Measurements from ENCODE around the gene SCNN1A. TPM values are rescaled to one million over a fixed set of nuclear protein-coding genes. Genes with fewer than 3 reads are reported as not detected.

Gene SCNN1A
- total RNA-seq, 4 donors from 2014 or later = 15.9 to 46.5 (median 18.8) TPM

DNA sequence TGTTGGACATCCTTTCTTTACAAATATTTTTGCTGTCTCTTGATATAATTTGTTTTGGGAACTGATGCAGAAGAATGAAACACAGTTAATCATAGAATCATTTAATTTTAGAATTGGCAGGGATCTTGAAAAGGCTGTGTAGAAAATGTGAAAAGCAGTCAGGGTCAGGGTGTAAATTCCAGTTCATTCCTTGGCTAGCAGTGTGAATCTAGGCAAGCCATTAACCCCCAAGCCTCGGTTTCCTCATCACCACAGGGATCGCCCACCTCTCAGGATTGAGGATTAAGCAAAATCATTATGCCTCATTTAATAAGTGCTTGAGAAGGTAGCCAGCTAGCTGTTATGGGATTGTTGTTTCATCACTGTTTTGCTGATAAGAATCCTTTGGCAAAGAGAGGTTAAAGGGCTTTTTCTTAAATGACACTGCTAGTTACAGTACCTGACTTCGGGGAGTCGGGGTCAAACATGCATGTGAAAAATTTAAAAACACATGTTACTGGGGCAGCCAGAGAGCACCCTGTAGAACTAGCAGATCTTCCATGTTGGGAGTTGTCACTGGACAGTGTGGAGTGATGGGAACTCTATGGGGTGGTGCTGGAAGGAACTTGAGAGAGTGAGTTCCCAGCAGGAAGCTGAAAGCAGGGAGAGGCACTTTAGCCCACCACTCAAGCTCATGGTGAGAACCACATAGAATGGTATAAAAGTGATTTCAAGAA lies 44.2 kb downstream of the SCNN1A start:
- peaks cover 0 to 100% (median 70%) of the 10 kb centered on the region in 4 donors for H3K4me1 ChIP-seq
- H3K36me3 ChIP-seq = peaks cover 5 to 75% (median 28%) of the 10 kb centered on the region in 3 donors
- H3K4me3 ChIP-seq = no peak overlapping the region
- DNase-seq (ENCODE audit: low spot score in 2 of 2) = no peak
- H3K27ac ChIP-seq = peak overlapping the region; percentile 27 to 99 (median 64)
- 49 to 58% methylated on average over 4 of the region's 4 CpGs for WGBS, 2 donors
- TF ChIP-seq EP300 (IDR thresholded peaks at IDR 0.05) (peak in 1 of 2 donors; percentile 6), POLR2A (IDR thresholded peaks at IDR 0.05) (no peak)
- TF ChIP-seq, protein P1, sequence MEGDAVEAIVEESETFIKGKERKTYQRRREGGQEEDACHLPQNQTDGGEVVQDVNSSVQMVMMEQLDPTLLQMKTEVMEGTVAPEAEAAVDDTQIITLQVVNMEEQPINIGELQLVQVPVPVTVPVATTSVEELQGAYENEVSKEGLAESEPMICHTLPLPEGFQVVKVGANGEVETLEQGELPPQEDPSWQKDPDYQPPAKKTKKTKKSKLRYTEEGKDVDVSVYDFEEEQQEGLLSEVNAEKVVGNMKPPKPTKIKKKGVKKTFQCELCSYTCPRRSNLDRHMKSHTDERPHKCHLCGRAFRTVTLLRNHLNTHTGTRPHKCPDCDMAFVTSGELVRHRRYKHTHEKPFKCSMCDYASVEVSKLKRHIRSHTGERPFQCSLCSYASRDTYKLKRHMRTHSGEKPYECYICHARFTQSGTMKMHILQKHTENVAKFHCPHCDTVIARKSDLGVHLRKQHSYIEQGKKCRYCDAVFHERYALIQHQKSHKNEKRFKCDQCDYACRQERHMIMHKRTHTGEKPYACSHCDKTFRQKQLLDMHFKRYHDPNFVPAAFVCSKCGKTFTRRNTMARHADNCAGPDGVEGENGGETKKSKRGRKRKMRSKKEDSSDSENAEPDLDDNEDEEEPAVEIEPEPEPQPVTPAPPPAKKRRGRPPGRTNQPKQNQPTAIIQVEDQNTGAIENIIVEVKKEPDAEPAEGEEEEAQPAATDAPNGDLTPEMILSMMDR (IDR thresholded peaks at IDR 0.05) = no peak
- H3K27me3 ChIP-seq = no peaks in the 10 kb centered on the region
- H3K9me3 ChIP-seq = no peaks in the 10 kb centered on the region

DNA sequence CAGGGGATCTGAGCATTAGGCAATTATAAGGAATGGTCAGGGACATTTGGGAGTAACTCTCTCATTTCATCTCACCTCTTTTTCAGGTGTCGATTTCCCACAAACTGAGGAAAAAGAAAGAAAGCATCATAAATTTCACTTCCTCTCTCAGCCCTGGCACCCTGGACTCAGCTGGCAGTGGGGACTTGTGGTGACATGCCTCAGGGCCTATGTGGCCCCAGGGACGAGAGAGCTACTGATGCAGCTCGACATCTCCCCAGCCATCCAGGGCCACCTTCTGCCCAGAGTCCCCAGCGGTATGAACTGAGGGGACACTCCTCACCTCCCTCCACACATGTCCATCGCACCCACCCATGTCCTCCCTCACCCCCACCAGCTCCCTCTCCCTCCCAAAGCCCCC lies 45.2 kb downstream of the SCNN1A start:
- Histone ChIP-seq H3K4me1 (peaks cover 0 to 100% (median 67%) of the 10 kb centered on the region in 4 donors), H3K27me3 (no peaks in the 10 kb centered on the region), H3K36me3 (peaks cover 5 to 75% (median 28%) of the 10 kb centered on the region in 3 donors), H3K4me3 (no peak overlapping the region), H3K9me3 (no peaks in the 10 kb centered on the region), H3K27ac (peak overlapping the region; percentile 27 to 99 (median 64))
- TF ChIP-seq, protein P1 (IDR thresholded peaks at IDR 0.05) = no peak
- no peak for TF ChIP-seq POLR2A (IDR thresholded peaks at IDR 0.05)
- TF ChIP-seq EP300 (IDR thresholded peaks at IDR 0.05) = no peak
- WGBS, 2 donors = 70 to 74% methylated on average over 5 of the region's 5 CpGs
- no peak for DNase-seq (ENCODE audit: low spot score in 2 of 2)

DNA sequence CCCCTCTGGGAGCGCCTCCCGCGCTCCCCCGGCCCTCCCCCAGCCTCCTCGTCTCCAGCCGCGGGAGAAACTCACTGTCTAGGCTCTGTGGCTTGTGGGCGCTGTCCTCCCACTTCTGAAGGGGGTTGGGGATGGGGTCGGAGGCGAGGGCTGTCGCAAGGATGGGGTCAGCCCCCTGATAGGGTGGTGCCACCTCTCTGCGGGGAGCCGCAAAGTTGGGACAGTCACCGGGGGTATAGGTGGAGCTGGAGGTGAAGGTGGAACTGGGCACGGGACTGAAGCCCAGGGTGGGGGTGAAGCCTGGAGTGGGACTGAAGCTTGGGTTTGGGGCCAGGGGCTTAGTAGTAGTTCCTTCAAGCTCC lies 45.7 kb downstream of the SCNN1A start:
- Histone ChIP-seq H3K9me3 (no peaks in the 10 kb centered on the region), H3K36me3 (peaks cover 5 to 75% (median 28%) of the 10 kb centered on the region in 3 donors), H3K4me1 (peaks cover 0 to 100% (median 64%) of the 10 kb centered on the region in 4 donors), H3K27me3 (no peaks in the 10 kb centered on the region), H3K4me3 (no peak overlapping the region), H3K27ac (peak overlapping the region in 3 of 4 donors; percentile 29 to 99 (median 99))
- no peak for TF ChIP-seq POLR2A (IDR thresholded peaks at IDR 0.05)
- TF ChIP-seq, protein P1 (IDR thresholded peaks at IDR 0.05) = no peak
- no peak for TF ChIP-seq EP300 (IDR thresholded peaks at IDR 0.05)
- WGBS, 2 donors = 69 to 80% methylated on average over 8 to 15 of the region's 15 CpGs
- DNase-seq (ENCODE audit: low spot score in 2 of 2) = no peak

DNA sequence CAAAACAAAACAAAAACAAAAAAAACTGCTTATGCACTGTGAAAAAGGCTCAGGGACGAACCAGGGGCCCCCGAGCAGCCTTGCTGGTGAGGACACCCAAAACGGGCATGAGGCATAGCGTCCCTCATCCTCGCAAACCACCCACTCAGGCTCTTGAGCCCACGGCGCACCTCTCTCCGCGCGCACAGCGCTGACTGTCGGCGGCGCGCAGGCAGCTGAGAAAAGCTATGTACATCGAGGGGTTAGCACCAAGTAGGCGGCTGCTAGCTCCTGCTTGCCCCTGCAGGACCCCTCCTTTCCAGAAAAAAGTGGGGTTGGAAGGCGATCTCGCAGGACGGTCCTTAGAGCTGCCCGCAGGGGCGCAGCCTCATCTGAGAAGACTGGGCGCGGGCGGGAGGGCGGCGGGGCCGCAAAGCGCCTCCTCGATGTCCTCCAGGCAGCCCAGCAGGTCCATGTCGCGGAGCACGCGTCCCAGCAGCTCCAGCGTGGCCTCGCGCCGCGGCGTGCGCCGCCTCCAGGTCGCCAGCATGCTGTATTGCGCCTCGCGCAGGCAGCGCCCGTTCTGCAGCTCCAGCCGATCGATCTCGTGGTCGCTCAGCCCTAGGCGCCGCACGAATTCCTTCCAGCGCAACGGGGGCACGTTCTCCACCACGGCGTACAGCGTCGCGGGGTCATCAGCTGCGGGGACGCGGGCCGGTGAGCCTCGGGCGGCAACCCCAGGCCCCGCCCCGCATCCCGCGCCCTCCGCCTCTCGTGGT lies 46.2 kb downstream of the SCNN1A start:
- peaks cover 5 to 70% (median 28%) of the 10 kb centered on the region in 3 donors for H3K36me3 ChIP-seq
- WGBS, 2 donors = 72 to 79% methylated on average over 49 to 74 of the region's 75 CpGs
- peaks cover 0 to 100% (median 61%) of the 10 kb centered on the region in 4 donors for H3K4me1 ChIP-seq

More for the DNA sequence above, 46.2 kb downstream of the SCNN1A start:
- Histone ChIP-seq H3K27ac (peak overlapping the region in 3 of 4 donors; percentile 29 to 99 (median 99)), H3K4me3 (no peak overlapping the region), H3K27me3 (no peaks in the 10 kb centered on the region), H3K9me3 (no peaks in the 10 kb centered on the region)
- no peak for DNase-seq (ENCODE audit: low spot score in 2 of 2)
- no peak for TF ChIP-seq EP300 (IDR thresholded peaks at IDR 0.05)
- TF ChIP-seq, protein P1 (IDR thresholded peaks at IDR 0.05) = no peak
- no peak for TF ChIP-seq POLR2A (IDR thresholded peaks at IDR 0.05)

Data from tibial nerve (tissue), 4 donors.